Stimulated activated CD8-positive, alpha-beta memory T cell treated with anti-CD3 and anti-CD28 coated beads, Interleukin-12 subunit alpha, Interleukin-12 subunit beta, amount 100 ng/mL, for 24 hours (primary cell): Measurements from ENCODE around the gene EIF4G3.
"Not testable (repeated sequence)": the region's sequence is repeated elsewhere in the genome, so short reads cannot be mapped to it uniquely, and the experiment has no call there.

ENCODE experiments used
- DNase-seq: peaks from one replicate; pipeline ENCODE4 v3.0.0-alpha.2; 2020; ENCODE audit errors: extremely low read depth

Gene EIF4G3, protein sequence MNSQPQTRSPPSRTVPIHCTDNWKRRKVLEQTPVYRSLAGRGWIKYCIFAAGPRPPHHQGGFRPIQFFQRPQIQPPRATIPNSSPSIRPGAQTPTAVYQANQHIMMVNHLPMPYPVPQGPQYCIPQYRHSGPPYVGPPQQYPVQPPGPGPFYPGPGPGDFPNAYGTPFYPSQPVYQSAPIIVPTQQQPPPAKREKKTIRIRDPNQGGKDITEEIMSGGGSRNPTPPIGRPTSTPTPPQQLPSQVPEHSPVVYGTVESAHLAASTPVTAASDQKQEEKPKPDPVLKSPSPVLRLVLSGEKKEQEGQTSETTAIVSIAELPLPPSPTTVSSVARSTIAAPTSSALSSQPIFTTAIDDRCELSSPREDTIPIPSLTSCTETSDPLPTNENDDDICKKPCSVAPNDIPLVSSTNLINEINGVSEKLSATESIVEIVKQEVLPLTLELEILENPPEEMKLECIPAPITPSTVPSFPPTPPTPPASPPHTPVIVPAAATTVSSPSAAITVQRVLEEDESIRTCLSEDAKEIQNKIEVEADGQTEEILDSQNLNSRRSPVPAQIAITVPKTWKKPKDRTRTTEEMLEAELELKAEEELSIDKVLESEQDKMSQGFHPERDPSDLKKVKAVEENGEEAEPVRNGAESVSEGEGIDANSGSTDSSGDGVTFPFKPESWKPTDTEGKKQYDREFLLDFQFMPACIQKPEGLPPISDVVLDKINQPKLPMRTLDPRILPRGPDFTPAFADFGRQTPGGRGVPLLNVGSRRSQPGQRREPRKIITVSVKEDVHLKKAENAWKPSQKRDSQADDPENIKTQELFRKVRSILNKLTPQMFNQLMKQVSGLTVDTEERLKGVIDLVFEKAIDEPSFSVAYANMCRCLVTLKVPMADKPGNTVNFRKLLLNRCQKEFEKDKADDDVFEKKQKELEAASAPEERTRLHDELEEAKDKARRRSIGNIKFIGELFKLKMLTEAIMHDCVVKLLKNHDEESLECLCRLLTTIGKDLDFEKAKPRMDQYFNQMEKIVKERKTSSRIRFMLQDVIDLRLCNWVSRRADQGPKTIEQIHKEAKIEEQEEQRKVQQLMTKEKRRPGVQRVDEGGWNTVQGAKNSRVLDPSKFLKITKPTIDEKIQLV (N-terminal part only)

DNA sequence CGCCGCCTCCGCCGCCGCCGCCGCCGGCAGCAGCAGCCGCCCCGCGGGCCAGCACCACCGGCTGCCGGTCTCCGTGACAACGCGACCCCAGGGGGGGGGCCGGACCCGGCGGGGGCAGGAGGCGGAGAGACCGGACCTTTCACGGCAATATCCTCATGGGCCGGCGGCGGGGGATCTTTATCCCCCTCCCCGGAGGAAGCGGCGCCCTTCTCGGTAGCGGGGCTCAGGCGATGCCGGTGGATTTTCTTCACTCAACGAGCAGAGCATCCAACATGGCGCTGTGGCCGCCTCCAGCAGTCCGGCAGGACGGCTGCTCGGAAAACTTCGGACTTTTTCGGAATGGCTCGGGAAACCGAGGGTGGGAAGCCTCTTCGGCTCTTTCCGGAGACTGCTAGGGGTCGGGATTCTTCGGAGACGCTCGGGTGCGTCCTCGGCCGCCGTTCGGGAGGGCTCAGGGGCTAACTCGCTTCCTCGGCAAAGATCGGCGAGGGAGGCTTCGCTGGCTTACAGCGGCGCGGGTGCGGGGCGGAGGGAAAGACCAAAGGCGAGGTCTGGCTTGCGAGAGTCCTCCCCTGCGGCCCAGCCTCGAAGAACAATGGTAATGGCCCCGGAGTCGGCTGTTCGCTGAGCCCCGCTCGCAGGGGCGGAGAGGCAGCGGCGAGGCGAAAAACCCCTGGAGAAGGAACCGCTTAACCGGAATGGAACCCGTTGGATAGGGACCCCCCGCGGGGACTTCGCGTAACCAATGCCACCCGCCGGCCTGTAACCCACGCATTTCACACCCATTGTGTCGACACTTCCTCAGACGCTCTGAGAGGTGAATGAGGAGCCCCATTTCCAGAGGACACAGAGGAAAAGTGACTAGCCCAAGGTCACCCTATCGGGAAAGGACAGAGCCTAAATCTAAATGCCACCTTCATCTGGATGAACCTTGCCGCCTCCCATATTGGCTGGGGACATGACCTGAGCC, at the start of gene EIF4G3:
TSS of gene EIF4G3 (minus strand) at position 312 of the 970 bp plus-strand sequence. CDS start 174,155 bp downstream, outside the sequence.
- peak; percentile 98 for DNase-seq

GRCh38 chr1:21225065-21225464, 48.4 kb upstream of the EIF4G3 start:
- no peak for DNase-seq

DNA sequence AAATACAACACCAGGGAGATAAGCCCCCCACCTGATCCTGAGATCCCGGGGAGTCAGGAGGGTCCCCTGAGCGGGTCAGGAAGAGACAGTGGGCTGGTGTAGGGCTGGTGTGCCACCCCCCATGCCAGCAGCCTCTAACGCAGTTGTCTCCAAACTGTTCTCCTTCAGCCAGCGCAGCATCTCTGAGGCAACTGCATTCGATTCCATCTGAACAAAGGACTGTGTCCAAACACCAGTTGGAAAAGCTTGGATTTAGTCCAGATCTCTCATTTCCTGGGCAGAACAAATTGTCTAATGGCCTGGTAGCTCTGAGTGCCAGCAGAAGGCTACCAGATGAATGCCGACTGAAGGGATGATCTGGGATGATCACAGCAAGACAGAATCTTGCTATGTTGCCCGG, 44.1 kb upstream of the EIF4G3 start:
- no peak for DNase-seq

- no peak for DNase-seq
Observed at GRCh38 chr1:21219674-21220073, 43.0 kb upstream of the EIF4G3 start.

DNA sequence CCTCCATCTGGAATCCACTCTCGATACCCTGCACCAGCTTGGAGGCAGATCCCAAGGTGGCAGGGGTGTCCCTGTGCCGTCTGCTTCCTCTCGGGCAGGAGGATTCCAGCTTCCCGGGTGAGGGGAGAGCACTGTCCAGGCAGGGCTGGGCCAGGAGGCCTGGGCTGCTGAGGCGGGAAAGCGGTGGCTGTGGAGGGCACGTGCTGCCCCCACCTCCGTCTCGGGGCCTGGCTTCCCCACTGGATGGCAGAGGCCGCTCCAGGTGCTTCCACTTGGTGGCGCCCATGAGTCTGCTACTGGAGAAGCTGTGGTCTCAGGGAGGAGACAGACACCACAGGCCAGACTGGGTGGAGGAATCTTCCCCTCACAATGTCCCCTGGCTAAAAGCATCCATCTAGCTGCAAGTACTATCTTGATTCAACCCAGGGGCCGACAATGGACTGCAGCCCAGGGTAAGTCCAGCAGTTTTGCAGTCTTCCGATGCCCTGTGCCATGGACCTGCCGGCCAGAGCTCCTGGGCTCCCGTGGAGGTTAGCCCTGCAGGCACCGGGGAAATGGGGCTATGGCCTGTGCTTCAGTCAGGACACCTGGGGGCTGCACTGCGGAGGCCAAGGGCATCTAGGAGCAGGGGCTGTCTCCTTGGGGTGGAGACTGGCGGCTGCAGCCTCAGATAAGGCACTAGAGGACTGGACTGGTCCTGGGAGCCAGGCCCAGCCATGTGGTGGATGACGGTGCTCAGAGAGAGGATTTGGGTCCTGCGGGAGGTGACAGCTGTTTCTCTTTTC, 41.3 kb upstream of the EIF4G3 start:
- DNase-seq = no peak

DNA sequence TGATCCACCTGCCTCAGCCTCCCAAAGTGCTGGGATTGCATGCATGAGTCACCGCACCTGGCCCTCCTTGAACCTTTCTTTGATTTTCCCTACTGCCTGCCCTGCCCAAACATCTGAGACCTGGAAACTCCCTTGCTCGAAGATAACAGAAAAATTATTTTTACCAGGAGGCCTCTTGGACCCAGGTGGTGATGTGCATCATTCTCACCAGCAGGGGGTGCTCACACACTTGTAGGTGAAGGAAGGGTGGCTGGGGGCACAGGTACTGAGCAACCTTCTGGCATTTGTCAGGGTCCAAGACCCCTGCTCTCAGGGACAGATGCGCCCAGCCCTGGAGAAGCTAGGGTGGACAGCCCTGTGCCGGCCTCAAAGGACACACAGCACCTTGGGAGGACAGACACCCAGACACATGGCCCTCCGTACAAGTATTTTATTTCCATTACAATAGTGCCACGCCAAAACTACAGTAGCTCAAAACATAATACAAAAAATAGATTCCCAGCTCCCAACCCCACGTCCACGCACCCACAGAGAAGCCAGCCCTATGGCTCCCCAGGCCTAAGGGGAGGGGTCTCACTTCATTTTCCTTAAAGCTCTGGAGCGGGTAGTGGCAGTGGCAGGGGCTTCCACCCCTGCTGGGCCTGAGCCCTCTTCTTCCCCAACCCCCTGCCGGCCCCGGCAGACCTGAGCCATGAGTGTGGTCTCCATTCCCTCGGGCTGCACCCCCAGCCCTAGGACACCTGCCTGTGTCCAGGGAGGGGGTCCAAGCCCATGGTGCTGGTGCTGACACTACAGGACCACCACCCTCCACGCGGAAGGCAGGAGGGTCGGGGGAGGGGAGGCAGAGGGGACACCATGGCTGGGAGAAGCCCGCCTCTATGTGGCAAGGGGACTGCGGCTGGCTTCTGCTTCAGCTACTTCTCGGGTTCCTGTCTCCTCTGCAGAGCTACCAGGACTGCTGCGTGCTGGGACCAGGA, 40.4 kb upstream of the EIF4G3 start:
- peak; percentile 27 for DNase-seq

DNA sequence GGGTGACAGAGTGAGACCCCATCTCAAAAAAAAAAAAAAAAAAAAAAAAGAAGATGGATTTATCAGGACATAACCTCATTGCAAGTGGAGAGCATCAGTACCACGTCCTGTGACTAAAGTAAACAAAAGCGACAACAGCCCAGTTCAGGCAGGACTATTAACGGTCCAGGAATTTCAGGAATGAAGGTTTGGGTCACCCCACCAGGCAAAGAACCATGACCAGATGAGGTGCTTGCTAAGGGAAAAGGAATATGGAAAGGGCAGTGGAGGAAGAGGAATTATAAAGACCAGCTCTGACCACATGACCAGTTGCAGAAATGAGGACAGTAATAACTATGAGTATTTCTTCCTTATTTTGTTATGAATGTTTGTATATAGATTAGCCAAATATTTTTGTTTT, 35.4 kb upstream of the EIF4G3 start:
- DNase-seq = no peak

DNA sequence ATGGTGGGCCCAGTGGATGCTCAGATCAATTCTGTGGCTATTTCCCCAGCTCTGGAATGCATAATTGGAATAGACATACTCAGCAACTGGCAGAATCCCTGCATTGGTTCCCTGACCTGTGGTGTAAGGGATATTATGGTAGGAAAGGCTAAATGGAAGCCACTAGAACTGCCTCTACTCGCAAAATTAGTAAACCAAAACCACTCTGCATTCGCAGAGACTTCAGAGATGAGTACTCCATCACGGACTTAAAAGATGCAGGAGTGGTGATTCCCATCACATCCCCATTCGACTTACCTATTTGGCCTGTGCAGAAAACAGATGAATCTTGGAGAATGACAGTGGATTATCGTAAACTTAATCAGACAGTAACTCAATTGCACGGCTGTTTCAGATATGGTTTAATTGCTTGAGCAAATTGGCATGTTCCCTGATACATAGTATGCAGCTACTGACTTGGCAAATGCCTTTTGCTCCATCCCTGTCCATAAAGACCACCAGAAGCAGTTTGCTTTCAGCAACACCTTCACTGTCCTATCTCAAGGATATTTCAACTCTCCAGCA, 31.5 kb upstream of the EIF4G3 start:
- DNase-seq = not testable (repeated sequence)

DNA sequence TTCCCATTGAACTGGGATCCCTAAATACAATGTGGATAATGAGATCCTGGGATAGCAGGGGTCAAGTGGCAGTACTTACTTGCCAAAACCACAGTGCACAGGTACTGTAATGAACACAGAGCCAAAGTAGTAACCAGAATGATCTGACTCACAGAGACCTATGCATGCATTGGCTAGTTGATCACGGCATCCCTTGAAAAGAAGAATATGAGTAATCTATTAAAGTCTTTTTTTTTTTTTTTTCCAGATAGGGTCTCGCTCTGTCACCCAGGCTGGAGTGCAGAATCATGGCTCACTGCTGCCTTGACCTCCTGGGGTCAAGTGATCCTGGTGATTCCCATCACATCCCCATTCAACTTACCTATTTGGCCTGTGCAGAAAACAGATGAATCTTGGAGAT, 29.4 kb upstream of the EIF4G3 start:
- DNase-seq = no peak

DNA sequence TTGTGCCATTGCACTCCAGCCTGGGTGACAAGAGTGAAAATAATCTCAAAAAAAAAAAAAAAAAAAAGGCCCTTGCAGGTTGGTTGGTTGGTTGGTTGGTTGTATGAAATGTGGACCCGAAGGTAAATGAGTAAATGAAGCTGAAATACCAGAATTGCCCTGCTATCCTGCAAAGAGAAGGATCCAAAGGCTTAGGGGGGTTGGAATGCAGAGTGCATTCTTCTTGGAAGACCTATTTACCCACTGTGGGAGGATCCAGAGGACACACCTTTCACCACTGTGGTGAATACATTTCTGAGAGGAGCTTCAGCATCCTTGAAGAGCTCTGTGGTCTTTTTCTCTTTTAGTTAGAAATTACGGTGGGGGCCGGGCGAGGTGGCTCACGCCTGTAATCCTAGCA, 28.7 kb upstream of the EIF4G3 start:
- DNase-seq = no peak

- DNase-seq = no peak
Observed at GRCh38 chr1:21201650-21202049, 25.0 kb upstream of the EIF4G3 start.

DNA sequence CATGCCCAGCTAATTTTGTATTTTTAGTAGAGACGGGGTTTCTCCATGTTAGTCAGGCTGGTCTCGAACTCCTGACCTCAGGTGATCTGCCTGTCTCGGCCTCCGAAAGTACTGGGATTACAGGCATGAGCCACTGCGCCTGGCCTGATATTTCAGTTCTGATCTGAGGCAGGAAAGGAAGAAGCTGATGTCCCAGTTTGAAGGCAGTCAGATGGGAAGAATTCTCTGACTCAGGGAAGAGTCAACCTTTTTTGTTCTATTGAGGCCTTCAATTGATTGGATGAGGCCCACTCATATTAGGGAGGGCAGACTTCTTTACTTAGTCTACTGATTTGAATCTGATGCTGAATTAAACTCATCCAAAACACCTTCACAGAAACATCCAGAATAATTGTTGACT, 24.5 kb upstream of the EIF4G3 start:
- DNase-seq = not testable (repeated sequence)

DNA sequence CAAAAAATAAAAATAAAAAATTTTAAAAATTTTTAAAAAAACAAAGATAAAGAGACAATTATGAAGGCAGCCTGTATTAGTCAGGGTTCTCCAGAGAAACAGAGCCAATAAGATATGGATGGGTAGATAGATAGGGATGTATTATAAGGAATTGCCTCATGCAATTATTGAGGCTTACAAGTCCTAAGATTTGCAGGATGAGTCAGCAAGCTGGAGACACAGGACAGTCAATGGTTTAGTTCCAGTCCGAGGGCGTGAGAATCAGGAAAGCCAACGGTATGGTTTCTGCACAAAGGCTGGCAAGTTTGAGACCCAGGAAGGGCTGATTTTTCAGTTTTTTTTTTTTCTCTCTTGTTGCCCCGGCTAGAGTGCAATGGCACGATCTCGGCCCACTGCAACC, 24.1 kb upstream of the EIF4G3 start:
- DNase-seq = no peak

DNA sequence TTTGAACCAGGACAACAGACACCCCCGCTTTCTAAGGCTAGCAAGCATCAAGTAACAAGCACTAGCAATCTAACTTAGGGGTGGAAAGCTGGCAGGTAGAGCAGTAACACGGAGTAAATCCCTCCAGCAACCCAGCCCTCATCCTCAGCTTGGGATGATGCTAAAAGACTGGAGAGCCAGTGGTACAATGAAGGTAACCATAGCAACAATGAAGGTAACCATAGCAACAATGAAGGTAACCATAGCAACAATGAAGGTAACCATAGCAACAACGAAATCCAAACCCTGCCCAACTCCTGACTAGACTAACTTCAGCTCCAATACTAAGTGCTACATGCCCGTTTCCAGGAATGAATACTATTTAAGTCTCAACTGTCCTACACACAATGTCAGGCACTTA, 22.2 kb upstream of the EIF4G3 start:
- no peak for DNase-seq

GRCh38 chr1:21192871-21193270, 16.2 kb upstream of the EIF4G3 start:
- DNase-seq = no peak

- DNase-seq = no peak
Observed at GRCh38 chr1:21192284-21192683, 15.6 kb upstream of the EIF4G3 start.

- DNase-seq = not testable (repeated sequence)
Observed at GRCh38 chr1:21190771-21191170, 14.1 kb upstream of the EIF4G3 start.

DNA sequence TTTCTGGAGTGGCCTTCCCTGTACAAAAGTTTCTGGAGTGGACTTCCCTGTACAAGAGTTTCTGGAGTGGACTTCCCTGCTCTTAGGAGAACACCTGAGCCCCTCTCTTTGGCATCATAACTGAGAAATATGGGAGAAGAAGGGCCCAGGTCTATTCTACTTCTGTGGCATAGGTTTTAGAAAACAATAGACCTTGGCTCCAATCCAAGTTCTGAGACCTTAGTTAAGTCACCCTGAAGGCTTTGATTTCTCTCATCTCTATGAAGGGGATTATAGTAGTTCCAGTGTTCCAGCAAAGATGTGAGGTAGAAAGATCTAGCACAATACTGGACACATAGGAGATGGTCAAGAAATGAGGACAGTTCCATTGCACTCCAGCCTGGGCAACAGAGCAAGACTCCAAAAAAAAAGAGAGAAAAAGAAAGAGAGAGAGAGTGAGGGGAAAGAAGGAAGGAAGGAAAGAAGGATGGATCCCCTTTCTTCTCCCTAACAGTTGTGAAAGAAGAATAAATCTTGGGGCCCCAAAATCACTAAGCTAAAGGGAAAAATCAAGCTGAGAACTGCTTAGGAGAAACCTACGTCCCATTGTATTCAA, 13.3 kb upstream of the EIF4G3 start:
- no peak for DNase-seq
